NOMO-1 treated with DMSO at 0.1 percent for 48 hours (cell line): ENCODE measurements around the gene GPR141.

Experiments
- DNase-seq: peaks from one replicate; lab custom pipeline; 2025; ENCODE audit not compliant: unreplicated experiment; lab: John Stamatoyannopoulos, UW

The GPR141 gene

GRCh38 chr7:37683246-37684120 is at the start of gene GPR141:
Gene GPR141 (plus strand): TSS chr7:37683766. CDS start chr7:37740394, 56,628 bp downstream.
- peak; percentile 88 for DNase-seq

- DNase-seq: no peak
These were observed 48.2 kb upstream of the GPR141 start for GRCh38 chr7:37635346-37635745.

GRCh38 chr7:37642028-37642540 is 41.5 kb upstream of the GPR141 start:
- no peak for DNase-seq

DNA sequence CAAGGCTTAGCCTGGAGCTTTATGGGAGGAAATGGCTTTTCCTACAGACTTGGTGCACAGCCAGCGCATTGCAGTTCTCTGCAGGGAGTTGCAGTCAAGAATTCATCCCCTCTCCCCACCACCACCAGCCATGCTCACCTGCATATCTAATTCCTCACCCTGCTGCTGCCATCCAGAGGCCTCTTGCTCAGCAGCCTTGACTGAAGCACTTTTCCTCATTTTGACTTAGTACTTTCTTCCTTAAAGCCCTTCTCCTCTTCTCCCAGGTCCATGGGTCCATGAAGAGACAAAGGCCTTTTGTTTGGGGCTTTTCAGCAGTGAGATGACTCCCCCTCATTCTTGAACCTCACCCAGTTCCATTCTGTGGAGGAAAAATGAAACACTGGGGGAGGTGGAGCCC is 39.7 kb upstream of the GPR141 start:
- DNase-seq: no peak

DNA sequence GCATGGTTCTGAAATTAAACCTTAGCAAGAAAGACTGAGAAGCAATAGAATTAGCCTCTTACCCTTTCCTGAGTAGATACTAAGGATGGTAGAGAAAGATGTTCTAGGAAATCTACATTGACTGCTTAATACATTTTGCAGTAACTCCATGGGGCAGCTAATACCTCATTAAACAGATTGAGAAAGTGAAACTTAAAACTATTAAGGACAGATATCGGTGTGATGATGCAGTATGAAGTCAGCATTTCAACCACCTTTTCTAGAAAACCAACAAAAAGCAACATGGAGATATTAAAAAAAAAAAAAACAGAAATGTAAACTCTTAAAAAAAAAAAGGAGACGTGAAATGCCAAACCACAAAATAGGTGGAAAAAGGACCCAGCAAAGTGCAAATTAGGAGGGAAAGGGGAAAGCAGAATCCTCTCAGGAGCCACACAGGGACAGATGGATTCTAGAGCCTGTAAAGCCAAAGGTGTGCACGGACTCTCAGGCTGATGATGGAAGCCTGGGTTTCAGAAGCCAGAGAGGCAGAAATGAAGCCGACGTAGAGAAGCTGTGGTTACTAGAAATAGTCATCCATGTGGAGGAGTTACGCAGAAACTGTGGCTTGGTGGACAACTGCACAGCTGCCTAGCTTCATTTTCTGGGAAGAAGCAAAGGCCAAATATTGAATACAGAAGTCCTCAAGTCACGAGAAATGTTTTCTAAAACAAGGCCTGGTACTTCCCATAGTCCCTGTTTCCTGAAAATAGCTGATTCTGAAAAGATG is 38.1 kb upstream of the GPR141 start:
- DNase-seq: no peak

DNA sequence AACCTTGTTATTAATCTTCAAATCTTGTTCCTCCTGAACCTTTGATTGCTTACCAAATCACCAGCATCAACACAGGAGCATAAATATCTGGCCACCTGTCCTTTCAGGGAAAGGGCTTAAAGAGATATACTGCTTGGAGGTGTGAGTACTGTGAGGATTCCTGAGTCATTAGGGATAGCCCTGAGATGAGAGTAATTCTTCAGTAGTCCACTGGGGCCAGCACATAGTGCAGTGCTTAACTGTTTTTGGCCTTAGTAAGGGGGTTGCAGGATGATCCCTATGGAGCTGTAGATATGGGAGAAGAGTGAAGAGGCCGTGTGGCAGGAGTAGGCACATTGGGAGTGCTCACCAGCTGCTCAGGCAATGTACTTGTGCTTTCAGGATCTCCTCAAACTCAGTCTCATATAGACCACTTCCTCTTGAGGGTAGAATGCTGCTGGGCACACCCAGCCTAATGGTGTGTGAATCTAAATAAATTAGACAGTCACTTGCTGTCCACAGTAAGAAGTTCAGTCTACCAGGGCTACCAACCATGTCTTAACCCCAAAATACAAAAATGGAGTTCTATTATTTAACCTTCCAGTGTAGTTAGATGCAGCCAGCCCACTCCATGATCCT is 26.5 kb upstream of the GPR141 start:
- peak; percentile 63 for DNase-seq

- DNase-seq: no peak
These were observed 25.8 kb upstream of the GPR141 start for GRCh38 chr7:37657816-37658215.

DNA sequence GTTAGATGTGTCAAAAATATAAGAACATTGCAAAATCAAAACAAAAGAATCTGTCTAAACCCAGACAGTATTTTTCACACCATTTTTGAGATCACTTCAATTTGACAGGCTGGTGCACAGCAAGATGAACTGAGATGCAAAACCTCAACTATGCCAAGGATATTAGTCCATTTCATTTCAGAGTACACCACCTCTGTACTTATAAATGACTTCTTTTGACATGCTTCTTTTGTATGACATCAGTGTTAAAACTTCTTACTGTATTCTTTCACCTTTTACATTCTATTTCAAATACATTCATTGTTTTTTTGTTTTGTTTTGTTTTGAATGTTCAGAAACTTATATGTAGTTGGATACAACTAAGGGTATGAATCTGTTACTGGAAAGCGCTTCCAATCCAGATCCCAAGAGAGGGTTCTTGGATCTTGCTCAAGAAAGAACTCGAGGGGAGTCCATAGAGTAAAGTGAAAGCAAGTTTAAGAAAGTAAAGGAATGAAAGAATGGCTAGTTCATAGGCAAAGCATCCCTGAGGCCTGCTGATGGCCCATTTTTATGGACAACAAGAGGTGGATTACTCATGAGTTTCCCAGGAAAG is 23.5 kb upstream of the GPR141 start:
- no peak for DNase-seq

GRCh38 chr7:37660614-37661013 is 23.0 kb upstream of the GPR141 start:
- no peak for DNase-seq

GRCh38 chr7:37663693-37664092 is 19.9 kb upstream of the GPR141 start:
- DNase-seq: peak; percentile 76

DNA sequence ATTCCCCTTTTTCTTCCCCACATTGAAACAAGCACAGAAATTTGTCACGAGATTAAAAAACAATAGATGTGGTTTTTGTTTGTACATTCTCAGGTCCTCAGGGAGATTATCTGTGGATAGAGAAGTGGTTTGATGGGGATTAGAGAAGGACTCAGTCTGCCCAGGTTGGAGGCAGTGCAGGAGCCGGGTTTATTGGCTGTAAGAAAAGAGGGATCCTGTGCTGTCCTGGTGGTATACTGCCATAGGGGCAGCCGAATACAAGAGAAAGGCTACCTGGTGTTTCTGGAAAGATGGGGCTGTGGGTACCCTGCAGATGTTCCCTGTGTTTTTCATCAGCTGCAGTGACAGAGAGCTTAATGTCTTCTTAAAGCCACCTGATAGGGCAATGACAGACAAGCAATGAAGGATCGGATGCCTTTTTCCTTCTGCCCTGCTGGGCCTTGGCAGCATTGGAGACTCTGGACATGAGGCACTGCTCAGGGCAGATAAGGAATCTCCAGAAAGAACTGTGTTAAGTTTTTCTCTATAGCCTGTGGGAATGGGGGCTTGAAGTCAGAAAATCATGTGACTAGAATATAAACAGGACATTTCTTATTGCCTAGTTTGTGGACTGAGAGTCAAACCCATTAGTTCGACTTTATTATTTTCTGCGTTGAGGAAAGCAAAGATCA is 18.1 kb upstream of the GPR141 start:
- DNase-seq: no peak

DNA sequence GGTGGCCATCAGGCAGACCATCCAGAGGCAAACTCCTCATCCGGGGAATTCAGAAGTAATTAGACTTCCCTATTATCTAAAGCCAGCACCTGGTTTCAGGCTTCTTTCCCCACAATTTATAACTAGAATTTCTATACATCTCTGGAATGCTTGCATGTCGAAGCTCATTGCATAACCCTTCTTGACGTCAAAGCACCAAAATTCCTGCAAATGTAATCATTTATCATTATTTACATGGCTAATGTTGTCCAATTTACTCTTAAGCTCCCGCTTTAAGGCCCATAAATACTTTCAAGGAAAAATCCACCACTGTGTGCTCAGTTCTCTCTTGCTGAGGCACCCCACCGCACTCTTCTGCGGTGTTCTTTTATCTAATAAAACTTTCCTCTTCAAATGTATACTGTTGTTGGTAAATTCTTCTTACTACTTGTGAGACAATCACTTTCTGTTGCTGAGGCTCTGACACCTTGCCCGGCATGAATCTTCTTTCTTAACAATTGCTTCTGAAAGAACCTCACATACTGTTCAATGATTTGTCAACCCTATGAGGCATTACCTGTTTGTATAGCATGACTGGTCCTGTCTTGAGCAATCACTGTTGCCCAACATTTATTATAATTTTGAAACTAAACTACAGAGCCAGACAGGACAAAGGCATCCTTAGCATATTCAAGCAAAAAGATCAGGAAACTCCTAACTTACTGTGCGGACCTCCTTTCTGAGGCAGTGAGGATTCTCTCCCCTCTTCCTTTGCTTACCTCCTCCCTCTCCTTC is 17.4 kb upstream of the GPR141 start:
- peak; percentile 85 for DNase-seq

GRCh38 chr7:37669818-37670217 is 13.7 kb upstream of the GPR141 start:
- DNase-seq: peak; percentile 7

DNA sequence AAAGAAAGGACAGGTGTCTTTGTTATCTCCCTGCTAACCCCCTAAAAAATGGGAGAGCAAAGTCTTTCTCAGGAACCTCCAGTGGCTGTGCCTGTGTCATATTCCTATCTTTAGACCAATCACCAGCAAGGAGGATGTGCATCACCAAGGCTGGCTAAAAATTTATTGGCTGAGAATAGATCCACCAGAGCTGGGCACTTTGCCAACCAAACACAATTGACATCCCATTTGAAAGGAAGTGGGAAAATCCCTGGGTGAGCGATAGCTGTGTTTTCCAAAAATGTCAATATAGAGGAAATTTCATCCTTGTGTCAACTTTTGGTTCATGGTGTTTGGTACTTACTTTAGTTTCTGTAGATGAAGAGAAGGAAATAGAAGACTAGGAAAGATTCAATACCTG is 13.1 kb upstream of the GPR141 start:
- DNase-seq: no peak

DNA sequence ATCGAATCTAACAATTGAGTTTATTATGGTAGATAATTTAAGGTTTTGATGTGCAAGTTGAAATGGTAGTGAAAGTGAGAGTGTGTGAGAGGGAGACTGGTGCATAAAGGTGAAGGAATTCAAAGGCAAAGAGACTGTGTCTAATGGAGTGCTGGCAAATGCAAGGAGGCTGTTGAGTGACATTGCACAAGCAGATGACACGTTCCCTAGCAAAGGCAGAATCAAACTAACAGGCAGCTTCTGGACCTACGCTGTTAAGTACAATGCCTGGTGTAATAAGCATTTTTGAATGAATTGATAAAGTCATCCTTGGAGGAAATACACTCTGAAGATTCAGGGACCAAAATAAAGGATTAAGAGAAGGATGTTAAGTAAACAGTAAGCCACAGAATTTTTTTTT is 11.7 kb upstream of the GPR141 start:
- DNase-seq: peak; percentile 35

DNA sequence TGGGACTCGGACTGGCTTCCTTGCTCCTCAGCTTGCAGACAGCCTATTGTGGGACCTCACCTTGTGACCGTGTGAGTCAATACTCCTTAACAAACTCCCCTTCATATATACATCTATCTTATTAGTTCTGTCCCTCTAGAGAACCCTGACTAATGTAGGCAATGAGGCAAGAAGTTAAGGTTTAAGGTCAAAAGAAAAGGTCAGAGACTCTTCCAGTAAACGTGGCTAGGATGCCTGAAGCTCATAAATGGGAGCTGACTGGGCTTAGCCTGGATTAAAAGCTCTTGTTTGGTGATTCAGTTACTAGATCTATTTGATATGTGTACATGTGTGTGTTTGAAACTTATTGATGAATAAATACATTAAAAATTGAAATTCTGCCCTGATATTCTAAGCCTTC is 10.6 kb upstream of the GPR141 start:
- no peak for DNase-seq

DNA sequence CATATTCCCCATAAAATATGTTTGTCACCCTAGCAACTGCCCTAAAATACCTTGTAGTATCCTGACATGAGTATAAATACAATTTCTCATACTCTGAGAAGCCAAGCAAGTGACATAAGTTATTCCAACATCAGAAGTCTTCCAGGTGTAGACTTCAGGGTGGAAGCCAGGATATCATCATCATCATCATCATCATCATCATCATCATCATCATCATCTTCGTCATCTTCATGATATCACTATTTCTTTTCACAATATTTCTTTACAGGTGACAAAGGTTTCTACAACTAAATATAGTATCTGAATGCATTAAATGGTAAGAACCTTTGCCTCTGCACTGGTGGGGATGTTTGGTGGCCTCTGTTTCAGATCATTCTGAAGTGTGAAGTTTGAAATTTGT is 10.0 kb upstream of the GPR141 start:
- no peak for DNase-seq

DNA sequence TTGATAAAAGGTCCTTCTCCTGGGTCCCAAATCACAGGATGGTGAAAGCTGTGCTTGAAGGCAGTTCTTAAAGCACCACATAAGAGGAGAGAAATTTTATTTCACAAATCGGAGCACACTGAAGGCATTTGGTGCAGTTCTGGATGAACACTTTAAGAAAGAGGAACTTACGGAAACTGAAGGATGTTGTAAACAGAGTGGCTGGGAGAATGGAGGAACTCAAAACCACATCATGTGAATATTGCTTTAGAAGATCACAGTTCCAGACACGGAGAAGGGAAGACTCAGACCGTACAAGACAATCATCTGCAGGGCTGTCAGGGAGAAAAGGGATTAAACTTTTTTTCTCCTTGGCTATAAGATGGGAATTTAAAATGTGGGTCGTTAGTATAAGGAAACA is 9.0 kb upstream of the GPR141 start:
- peak; percentile 94 for DNase-seq

GRCh38 chr7:37675749-37676148 is 7.8 kb upstream of the GPR141 start:
- no peak for DNase-seq

- DNase-seq: peak; percentile 40
These were observed 1.4 kb downstream of the GPR141 start for GRCh38 chr7:37684927-37685326.
